HG02938 (cell line): ENCODE results near the gene DCUN1D1.
A peak's percentile ranks its signal among the peaks of the same experiment; 100 is the strongest.

Experiments used
- ATAC-seq: cut with Tn5 transposase; IDR thresholded peaks from one replicate; pipeline ENCODE4 v1.9.1; 2021; ENCODE audit warnings: mild to moderate bottlenecking, moderate library complexity; ENCODE audit not compliant: unreplicated experiment

Gene DCUN1D1

GRCh38 chr3:182937293-182938051 is 42.9 kb downstream of the DCUN1D1 start:
- ATAC-seq = peak; percentile 95

GRCh38 chr3:182936918-182937285 is 43.4 kb downstream of the DCUN1D1 start:
- ATAC-seq = no peak

GRCh38 chr3:182936239-182936917 is 44.0 kb downstream of the DCUN1D1 start:
- ATAC-seq = no peak

GRCh38 chr3:182935803-182936202 is 44.5 kb downstream of the DCUN1D1 start:
- ATAC-seq = no peak

GRCh38 chr3:182925944-182926337 is 54.4 kb downstream of the DCUN1D1 start:
- peak; percentile 13 for ATAC-seq

- peak; percentile 97 for ATAC-seq
Measured at GRCh38 chr3:182925330-182925943, 54.9 kb downstream of the DCUN1D1 start.

GRCh38 chr3:182921665-182922355 is 58.5 kb downstream of the DCUN1D1 start:
- ATAC-seq = no peak

- ATAC-seq = no peak
Measured at GRCh38 chr3:182920515-182921084, 59.7 kb downstream of the DCUN1D1 start.

GRCh38 chr3:182919866-182920357 is 60.4 kb downstream of the DCUN1D1 start:
- no peak for ATAC-seq

- ATAC-seq = no peak
Measured at GRCh38 chr3:182917134-182917533, 63.2 kb downstream of the DCUN1D1 start.

GRCh38 chr3:182914341-182914740 is 66.0 kb downstream of the DCUN1D1 start:
- ATAC-seq = peak; percentile 39

GRCh38 chr3:182913889-182914288 is 66.4 kb downstream of the DCUN1D1 start:
- ATAC-seq = peak; percentile 85

GRCh38 chr3:182912474-182912873 is 67.9 kb downstream of the DCUN1D1 start:
- no peak for ATAC-seq

- ATAC-seq = no peak
Measured at GRCh38 chr3:182911782-182912111, 68.6 kb downstream of the DCUN1D1 start.

- no peak for ATAC-seq
Measured at GRCh38 chr3:182910936-182911781, 69.2 kb downstream of the DCUN1D1 start.

- ATAC-seq = no peak
Measured at GRCh38 chr3:182909318-182910040, 70.9 kb downstream of the DCUN1D1 start.

- ATAC-seq = no peak
Measured at GRCh38 chr3:182908471-182908870, 71.9 kb downstream of the DCUN1D1 start.

- ATAC-seq = no peak
Measured at GRCh38 chr3:182906036-182906435, 74.3 kb downstream of the DCUN1D1 start.

GRCh38 chr3:182905623-182906022 is 74.7 kb downstream of the DCUN1D1 start:
- no peak for ATAC-seq
